PC-9 (cell line): ENCODE measurements around the gene ATP8B1. TPM values are rescaled to one million over a fixed set of nuclear protein-coding genes. Genes with fewer than 3 reads are reported as not detected.

Source experiments
- BruUV-seq: library from RNA; stranded (reverse); fragments of 400-500 nt; replicated peaks from 2 replicates; lab custom pipeline; 2021; lab: Mats Ljungman, UMichigan
- CTCF ChIA-PET: fragments of 300-600 bp; sonication (Branson Sonifier 250); formaldehyde crosslinking; loops from one replicate; lab custom pipeline; 2022; ENCODE audit warnings: antibody characterized with exemption; lab: Charles Lee
- POLR2A ChIA-PET: fragments of 300-600 bp; sonication (Branson Sonifier 250); formaldehyde crosslinking; loops from one replicate; lab custom pipeline; 2022; ENCODE audit warnings: antibody characterized with exemption; ENCODE audit not compliant: unreplicated experiment; lab: Charles Lee
- DNase-seq, 2 experiments: peaks; one replicate each; pipeline versions ENCODE4 v3.0.0 to v3.0.0-alpha.2; 2015 to 2022; ENCODE audit warnings: mixed read lengths in 1 of 2
- H2AFZ ChIP-seq: fragments of 200-600 bp; sonication (generic); 2 replicates; pipeline ENCODE4 v1.8.1; 2017; ENCODE audit warnings: antibody characterized with exemption
- H3F3A ChIP-seq: fragments of 200-600 bp; sonication (generic); 2 replicates; pipeline ENCODE4 v1.8.1; 2017; ENCODE audit warnings: antibody characterized with exemption, mild to moderate bottlenecking, low read depth; ENCODE audit not compliant: insufficient read depth
- H3K27ac ChIP-seq: fragments of 200-600 bp; sonication (generic); 2 replicates; pipeline ENCODE4 v1.6.1; 2016; ENCODE audit warnings: mixed run types
- H3K27me3 ChIP-seq: fragments of 200-600 bp; sonication (generic); 2 replicates; pipeline ENCODE4 v1.6.1; 2016; ENCODE audit warnings: low read depth, mixed run types; ENCODE audit not compliant: insufficient read depth
- H3K36me3 ChIP-seq: fragments of 200-600 bp; sonication (generic); 2 replicates; pipeline ENCODE4 v1.6.1; 2016; ENCODE audit warnings: low read depth, mixed run types
- H3K4me1 ChIP-seq: fragments of 200-600 bp; sonication (generic); replicated peaks from 2 replicates; pipeline ENCODE4 v1.6.1; 2016; ENCODE audit warnings: mixed run types; ENCODE audit not compliant: insufficient read depth
- H3K4me2 ChIP-seq: fragments of 200-600 bp; sonication (generic); 2 replicates; pipeline ENCODE4 v1.6.1; 2017; ENCODE audit warnings: mixed run types
- H3K4me3 ChIP-seq: fragments of 200-600 bp; sonication (generic); 2 replicates; pipeline ENCODE4 v1.6.1; 2016; ENCODE audit warnings: mixed run types
- H3K79me2 ChIP-seq: fragments of 200-600 bp; sonication (generic); 2 replicates; pipeline ENCODE4 v1.6.1; 2017; ENCODE audit warnings: low read depth, mixed run types
- H3K9me2 ChIP-seq: fragments of 200-600 bp; sonication (generic); 2 replicates; pipeline ENCODE4 v1.8.1; 2017; ENCODE audit warnings: mild to moderate bottlenecking; ENCODE audit not compliant: insufficient read depth
- H3K9me3 ChIP-seq: fragments of 200-600 bp; sonication (generic); 2 replicates; pipeline ENCODE4 v1.8.1; 2016; ENCODE audit warnings: low read depth; ENCODE audit not compliant: insufficient read depth
- H4K20me1 ChIP-seq: fragments of 200-600 bp; sonication (generic); 2 replicates; pipeline ENCODE4 v1.8.1; 2017; ENCODE audit not compliant: insufficient read depth
- CTCF ChIP-seq: fragments of 200-600 bp; sonication (generic); conservative IDR thresholded peaks from 2 replicates; pipeline ENCODE4 v1.6.1; 2017; ENCODE audit warnings: mixed run types, antibody characterized with exemption, mild to moderate bottlenecking, moderate library complexity
- EZH2 ChIP-seq: fragments of 200-600 bp; sonication (generic); IDR thresholded peaks from 2 replicates; pipeline ENCODE4 v1.8.0; 2017; ENCODE audit warnings: antibody characterized with exemption, low read depth
- intact Hi-C: fragments of 100-400 bp; cut with micrococcal nuclease; formaldehyde crosslinking; loops from one replicate; pipeline ENCODE4 v1.10.0; 2022; ENCODE audit not compliant: unreplicated experiment
- total RNA-seq: library from RNA; stranded (reverse); gene quantifications from 2 replicates; pipeline ENCODE4 v1.2.3, GENCODE V29; 2021

Gene ATP8B1
- total RNA-seq, 1 experiment from 2014 or later: 23.4 TPM

- Histone ChIP-seq H4K20me1 (no peaks in the 10 kb centered on the region), H3K27ac (no peak overlapping the region), H2AFZ (no peak overlapping the region), H3K4me2 (no peak overlapping the region), H3K79me2 (no peaks in the 10 kb centered on the region), H3K4me1 (peaks cover 42% of the 10 kb centered on the region), H3K36me3 (no peaks in the 10 kb centered on the region), H3K27me3 (no peaks in the 10 kb centered on the region), H3F3A (peaks cover 27% of the 10 kb centered on the region), H3K9me3 (no peaks in the 10 kb centered on the region), H3K4me3 (no peak overlapping the region), H3K9me2 (no peaks in the 10 kb centered on the region)
- no peak for DNase-seq
- TF ChIP-seq CTCF (no peak), EZH2 (no peak)
- ChIA-PET POLR2A (no interaction called here), CTCF (no interaction called here)
- intact Hi-C loops: no loop called here
- no TSS peak for BruUV-seq
These were observed 40.3 kb upstream of the ATP8B1 start for GRCh38 chr18:57843386-57843785.

DNA sequence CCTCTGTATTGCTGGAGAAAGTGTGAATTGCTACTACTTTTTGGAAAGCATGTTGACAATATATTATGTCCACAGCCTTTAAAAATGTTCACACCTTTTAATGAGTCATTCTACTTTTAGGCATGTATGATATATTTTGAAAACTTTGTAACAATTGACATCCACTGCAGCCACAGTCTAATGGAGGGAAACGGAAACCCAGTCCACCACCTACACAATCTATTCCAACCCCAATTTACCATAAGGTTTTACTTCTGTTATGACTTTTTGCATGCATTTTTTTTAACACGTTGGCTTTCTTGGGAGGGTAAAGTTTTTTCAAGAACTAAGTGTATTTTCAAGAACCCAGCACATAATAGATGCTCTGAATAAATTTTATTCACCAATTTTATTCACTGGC, 38.5 kb upstream of the ATP8B1 start:
- ChIA-PET CTCF (no interaction called here), POLR2A (no interaction called here)
- no peak for DNase-seq

GRCh38 chr18:57839942-57840381, 36.8 kb upstream of the ATP8B1 start:
- POLR2A ChIA-PET: interaction anchor here (0.6 kb wide), 1 partner anchor 209 kb away, joined by 3 read pairs; no protein-coding TSS in a partner anchor
- H3K4me1 ChIP-seq: peaks cover 17% of the 10 kb centered on the region
- intact Hi-C loops: no loop called here
- DNase-seq: peak; percentile 12 to 87
- peak overlapping the region; percentile 42 for H3K4me2 ChIP-seq
- H3F3A ChIP-seq: 0 out of 2 replicates have a peak, but pooled peaks cover 8% of the 10 kb centered on the region
- no peak overlapping the region for H2AFZ ChIP-seq
- no peaks in the 10 kb centered on the region for H3K36me3 ChIP-seq
- H3K27ac ChIP-seq: peak overlapping the region; percentile 53
- H3K9me3 ChIP-seq: no peaks in the 10 kb centered on the region
- no TSS peak for BruUV-seq
- CTCF ChIA-PET: no interaction called here
- no peaks in the 10 kb centered on the region for H3K79me2 ChIP-seq
- H4K20me1 ChIP-seq: no peaks in the 10 kb centered on the region
- H3K9me2 ChIP-seq: no peaks in the 10 kb centered on the region
- TF ChIP-seq EZH2 (no peak), CTCF (no peak)
- H3K27me3 ChIP-seq: no peaks in the 10 kb centered on the region
- no peak overlapping the region for H3K4me3 ChIP-seq

More for the DNA sequence above, 38.5 kb upstream of the ATP8B1 start:
- Histone ChIP-seq H3K79me2 (no peaks in the 10 kb centered on the region), H3K36me3 (no peaks in the 10 kb centered on the region), H4K20me1 (no peaks in the 10 kb centered on the region), H3K4me1 (peaks cover 30% of the 10 kb centered on the region), H3K9me3 (no peaks in the 10 kb centered on the region), H3K27me3 (no peaks in the 10 kb centered on the region), H3K4me3 (no peak overlapping the region), H3F3A (peaks cover 21% of the 10 kb centered on the region), H3K9me2 (no peaks in the 10 kb centered on the region), H3K27ac (no peak overlapping the region), H2AFZ (no peak overlapping the region), H3K4me2 (no peak overlapping the region)
- intact Hi-C loops: no loop called here
- BruUV-seq: no TSS peak
- TF ChIP-seq CTCF (no peak), EZH2 (no peak)
